DND-41 (cell line): ENCODE data around the gene FAT1.

Source experiments
- ATAC-seq: fragments of 200-7000 bp; cut with Tn5 transposase; 3 replicates; pipeline ENCODE4 v1.9.1; 2021; ENCODE audit warnings: low read depth; ENCODE audit not compliant: insufficient read depth
- DNase-seq: peaks from one replicate; pipeline ENCODE4 v3.0.0-alpha.2; 2020
- H2AFZ ChIP-seq: 2 replicates; pipeline ENCODE4 v1.6.0; 2012; ENCODE audit warnings: low read depth, low read length
- H3K27ac ChIP-seq: 2 replicates; pipeline ENCODE4 v1.5.1; 2012; ENCODE audit warnings: low read length, inconsistent platforms
- H3K27me3 ChIP-seq: fragments of 200-600 bp; sonication (generic); 2 replicates; pipeline ENCODE4 v1.6.0; 2012; ENCODE audit warnings: low read length, mild to moderate bottlenecking, inconsistent platforms; ENCODE audit not compliant: insufficient read depth, poor library complexity
- H3K36me3 ChIP-seq: 2 replicates; pipeline ENCODE4 v1.5.1; 2012; ENCODE audit warnings: low read length, inconsistent platforms; ENCODE audit not compliant: insufficient read depth
- H3K4me1 ChIP-seq: 2 replicates; pipeline ENCODE4 v1.5.1; 2012; ENCODE audit warnings: mild to moderate bottlenecking, low read length; ENCODE audit not compliant: insufficient read depth
- H3K4me2 ChIP-seq: 2 replicates; pipeline ENCODE4 v1.6.0; 2012; ENCODE audit warnings: mild to moderate bottlenecking, moderate library complexity, low read length, inconsistent platforms; ENCODE audit not compliant: insufficient read depth
- H3K4me3 ChIP-seq, 2 experiments: fragments of 200-600 bp in 1 of 2; shearing (Covaris generic) in 1 of 2; 2 replicates each; pipeline ENCODE4 v1.5.1; 2012 to 2016; ENCODE audit warnings: inconsistent platforms in 2 of 2, low read length in 2 of 2, mild to moderate bottlenecking in 2 of 2, low read depth in 1 of 2, moderate library complexity in 1 of 2
- H3K79me2 ChIP-seq: 2 replicates; pipeline ENCODE4 v1.6.0; 2012; ENCODE audit warnings: low read length, inconsistent platforms; ENCODE audit not compliant: insufficient read depth
- H3K9ac ChIP-seq: 2 replicates; pipeline ENCODE4 v1.6.0; 2012; ENCODE audit warnings: low read depth, mild to moderate bottlenecking, inconsistent platforms, low read length, moderate library complexity
- H3K9me3 ChIP-seq: 2 replicates; pipeline ENCODE4 v1.5.1; 2012; ENCODE audit warnings: low read length, moderate library complexity, mild to moderate bottlenecking, inconsistent platforms; ENCODE audit not compliant: insufficient read depth, severe bottlenecking
- H4K20me1 ChIP-seq: 2 replicates; pipeline ENCODE4 v1.6.0; 2012; ENCODE audit warnings: low read length; ENCODE audit not compliant: insufficient read depth
- CTCF ChIP-seq: IDR thresholded peaks from 2 replicates; pipeline ENCODE4 v1.5.1; 2012; ENCODE audit warnings: borderline replicate concordance, low read length, moderate library complexity, mild to moderate bottlenecking; ENCODE audit not compliant: poor library complexity, severe bottlenecking; ENCODE audit errors: extremely low read depth
- EZH2 ChIP-seq: IDR thresholded peaks from 3 replicates; pipeline ENCODE4 v1.6.1; 2012; ENCODE audit warnings: borderline replicate concordance, low read depth, mild to moderate bottlenecking, moderate library complexity, low read length, inconsistent platforms; ENCODE audit not compliant: severe bottlenecking

The FAT1 gene

GRCh38 chr4:186695392-186695791 is 28.3 kb downstream of the FAT1 start:
- H4K20me1 ChIP-seq = no peaks in the 10 kb centered on the region
- TF ChIP-seq EZH2 = no peak
- no peak for TF ChIP-seq CTCF
- no peaks in the 10 kb centered on the region for H3K27me3 ChIP-seq
- H3K36me3 ChIP-seq = no peaks in the 10 kb centered on the region
- H3K4me3 ChIP-seq = no peak overlapping the region
- H3K9ac ChIP-seq = no peak overlapping the region
- no peak overlapping the region for H3K27ac ChIP-seq
- H2AFZ ChIP-seq = no peak overlapping the region
- DNase-seq = no peak
- no peaks in the 10 kb centered on the region for H3K79me2 ChIP-seq
- no peak for ATAC-seq
- H3K4me1 ChIP-seq = no peaks in the 10 kb centered on the region
- H3K9me3 ChIP-seq = no peaks in the 10 kb centered on the region
- no peak overlapping the region for H3K4me2 ChIP-seq

- no peak for DNase-seq
- no peak overlapping the region for H3K9ac ChIP-seq
- H3K9me3 ChIP-seq = no peaks in the 10 kb centered on the region
- H3K4me2 ChIP-seq = no peak overlapping the region
- TF ChIP-seq EZH2 (no peak), CTCF (no peak)
- H3K4me3 ChIP-seq = no peak overlapping the region
- no peak overlapping the region for H2AFZ ChIP-seq
- no peak for ATAC-seq
- H3K79me2 ChIP-seq = no peaks in the 10 kb centered on the region
- H3K4me1 ChIP-seq = no peaks in the 10 kb centered on the region
- no peak overlapping the region for H3K27ac ChIP-seq
- H4K20me1 ChIP-seq = no peaks in the 10 kb centered on the region
- H3K36me3 ChIP-seq = no peaks in the 10 kb centered on the region
- H3K27me3 ChIP-seq = no peaks in the 10 kb centered on the region
Observed at GRCh38 chr4:186693894-186694293, 29.8 kb downstream of the FAT1 start.

DNA sequence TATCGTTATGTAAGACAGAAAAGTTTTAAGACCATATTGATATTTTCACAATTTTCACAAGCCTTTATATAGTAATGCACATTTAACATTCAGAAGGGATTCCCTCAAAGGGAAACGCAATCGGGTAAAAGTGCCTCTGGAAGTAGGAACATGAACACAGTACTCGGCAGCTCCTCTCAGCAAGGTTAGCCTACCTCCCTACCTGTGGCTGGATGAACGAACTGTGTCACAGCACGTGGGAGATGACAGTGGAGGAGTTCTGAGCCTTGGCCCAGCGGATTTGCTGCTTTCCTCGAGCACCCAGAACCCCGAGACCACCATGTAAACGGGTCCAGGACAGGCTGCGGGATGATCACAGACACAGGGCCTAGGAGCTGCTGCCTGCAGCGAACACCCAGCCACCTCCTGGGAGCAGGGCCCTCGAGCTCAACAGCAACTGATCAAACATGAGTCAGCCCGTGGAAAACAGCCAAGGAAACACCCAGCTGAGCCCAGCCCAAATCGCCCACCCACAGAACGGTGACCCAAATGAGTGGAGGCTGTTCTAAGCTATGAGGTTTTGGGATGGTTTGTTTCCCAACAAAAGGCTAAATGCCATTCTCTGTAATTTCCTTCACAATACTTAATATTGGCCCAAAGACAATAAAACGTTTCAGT is 30.4 kb downstream of the FAT1 start:
- Histone ChIP-seq H3K9me3 (no peaks in the 10 kb centered on the region), H3K9ac (no peak overlapping the region), H3K36me3 (no peaks in the 10 kb centered on the region), H2AFZ (no peak overlapping the region), H4K20me1 (no peaks in the 10 kb centered on the region), H3K27me3 (no peaks in the 10 kb centered on the region), H3K4me3 (no peak overlapping the region), H3K27ac (no peak overlapping the region), H3K79me2 (no peaks in the 10 kb centered on the region), H3K4me2 (no peak overlapping the region), H3K4me1 (no peaks in the 10 kb centered on the region)
- TF ChIP-seq EZH2 (no peak), CTCF (no peak)
- ATAC-seq (no peak), DNase-seq (no peak)
